ENCODE measurements around the gene PTPN14.

DNA sequence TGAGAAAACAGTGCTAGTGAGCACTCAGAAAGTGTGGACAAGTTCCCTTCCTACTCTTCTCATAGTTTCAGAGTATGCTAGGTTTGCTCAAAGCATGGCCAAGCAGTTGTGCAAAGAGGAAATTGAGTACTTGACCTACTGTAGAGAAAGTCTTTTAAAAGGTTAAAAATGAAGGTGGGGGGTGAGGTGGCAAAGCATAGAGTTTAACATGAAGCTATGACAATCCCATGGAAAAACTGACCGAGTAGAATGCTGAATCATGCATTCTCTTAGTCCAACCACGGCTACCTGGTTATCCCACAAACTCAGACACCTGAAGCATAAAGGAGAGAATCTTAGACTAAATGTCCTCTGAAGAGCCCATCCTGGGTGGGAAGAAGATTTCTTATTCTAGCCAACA is 79.9 kb downstream of the PTPN14 start:
- TF ChIP-seq, protein P1, sequence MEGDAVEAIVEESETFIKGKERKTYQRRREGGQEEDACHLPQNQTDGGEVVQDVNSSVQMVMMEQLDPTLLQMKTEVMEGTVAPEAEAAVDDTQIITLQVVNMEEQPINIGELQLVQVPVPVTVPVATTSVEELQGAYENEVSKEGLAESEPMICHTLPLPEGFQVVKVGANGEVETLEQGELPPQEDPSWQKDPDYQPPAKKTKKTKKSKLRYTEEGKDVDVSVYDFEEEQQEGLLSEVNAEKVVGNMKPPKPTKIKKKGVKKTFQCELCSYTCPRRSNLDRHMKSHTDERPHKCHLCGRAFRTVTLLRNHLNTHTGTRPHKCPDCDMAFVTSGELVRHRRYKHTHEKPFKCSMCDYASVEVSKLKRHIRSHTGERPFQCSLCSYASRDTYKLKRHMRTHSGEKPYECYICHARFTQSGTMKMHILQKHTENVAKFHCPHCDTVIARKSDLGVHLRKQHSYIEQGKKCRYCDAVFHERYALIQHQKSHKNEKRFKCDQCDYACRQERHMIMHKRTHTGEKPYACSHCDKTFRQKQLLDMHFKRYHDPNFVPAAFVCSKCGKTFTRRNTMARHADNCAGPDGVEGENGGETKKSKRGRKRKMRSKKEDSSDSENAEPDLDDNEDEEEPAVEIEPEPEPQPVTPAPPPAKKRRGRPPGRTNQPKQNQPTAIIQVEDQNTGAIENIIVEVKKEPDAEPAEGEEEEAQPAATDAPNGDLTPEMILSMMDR (IDR thresholded peaks at IDR 0.05 in 2 of 3, conservative IDR thresholded peaks at IDR 0.05 in 1 of 3; ENCODE audit: borderline replicate concordance in 1 of 3, insufficient read depth in 1 of 3, low read depth in 2 of 3, low read length in 2 of 3) = no peak; a peak in 1 of 6 replicates
- TF ChIP-seq POLR2A (IDR thresholded peaks at IDR 0.05; ENCODE audit: borderline replicate concordance, extremely low read depth, insufficient read depth, insufficient read length) = no peak
- no peak for TF ChIP-seq JUND (IDR thresholded peaks at IDR 0.05)
- TF ChIP-seq RAD21 (IDR thresholded peaks at IDR 0.05; ENCODE audit: low read depth) = no peak
- TF ChIP-seq EGR1 (IDR thresholded peaks at IDR 0.05; ENCODE audit: low read depth) = no peak
- no peak for TF ChIP-seq ZNF274 (IDR thresholded peaks at IDR 0.05; ENCODE audit: low read depth, low read length)
